ENCODE measurements around the gene MSRB1.
"Not testable (repeated sequence)": the region's sequence is repeated elsewhere in the genome, so short reads cannot be mapped to it uniquely, and the experiment has no call there.

The MSRB1 gene

DNA sequence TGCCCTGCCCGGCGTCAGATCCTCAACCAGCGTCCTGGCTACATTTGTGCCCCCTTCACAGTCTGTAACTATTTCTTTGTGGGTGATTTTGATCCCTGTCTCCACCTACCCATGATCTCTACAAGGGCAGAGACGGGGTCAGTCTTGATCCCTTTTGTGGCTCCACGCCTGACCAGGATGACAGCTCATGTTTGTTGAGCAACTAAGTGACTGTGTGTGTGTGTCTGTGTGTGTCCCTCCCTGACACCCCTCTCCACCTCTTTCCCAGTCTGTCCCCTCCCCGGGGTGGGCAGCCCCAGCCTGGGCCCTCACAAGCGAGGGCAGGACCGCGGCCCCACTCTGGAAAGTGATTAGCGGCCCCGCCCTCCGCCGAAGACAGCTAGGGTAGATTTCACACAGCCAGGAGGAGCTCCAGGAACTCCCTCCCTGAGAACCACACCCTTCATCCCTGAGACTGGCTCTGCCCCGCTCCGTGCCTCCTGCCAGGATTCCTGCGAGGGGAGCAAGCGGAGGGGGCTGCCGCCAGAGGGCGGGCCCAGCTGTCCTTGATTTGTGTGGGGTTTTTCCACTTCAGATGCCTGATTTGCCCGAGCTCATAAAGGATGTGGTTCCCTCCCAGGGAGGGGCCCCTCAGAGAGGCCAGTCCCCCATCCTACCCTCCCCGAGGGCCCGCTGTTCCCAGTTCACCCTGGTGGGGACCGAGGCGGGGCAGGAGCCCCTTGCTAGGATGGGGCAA lies 19.5 kb downstream of the MSRB1 start:
- no peak overlapping the region for H3K4me3 ChIP-seq (ENCODE audit: low read depth, low read length)
- DNase-seq (ENCODE audit: low read depth) = no peak
- TF ChIP-seq, protein P1, sequence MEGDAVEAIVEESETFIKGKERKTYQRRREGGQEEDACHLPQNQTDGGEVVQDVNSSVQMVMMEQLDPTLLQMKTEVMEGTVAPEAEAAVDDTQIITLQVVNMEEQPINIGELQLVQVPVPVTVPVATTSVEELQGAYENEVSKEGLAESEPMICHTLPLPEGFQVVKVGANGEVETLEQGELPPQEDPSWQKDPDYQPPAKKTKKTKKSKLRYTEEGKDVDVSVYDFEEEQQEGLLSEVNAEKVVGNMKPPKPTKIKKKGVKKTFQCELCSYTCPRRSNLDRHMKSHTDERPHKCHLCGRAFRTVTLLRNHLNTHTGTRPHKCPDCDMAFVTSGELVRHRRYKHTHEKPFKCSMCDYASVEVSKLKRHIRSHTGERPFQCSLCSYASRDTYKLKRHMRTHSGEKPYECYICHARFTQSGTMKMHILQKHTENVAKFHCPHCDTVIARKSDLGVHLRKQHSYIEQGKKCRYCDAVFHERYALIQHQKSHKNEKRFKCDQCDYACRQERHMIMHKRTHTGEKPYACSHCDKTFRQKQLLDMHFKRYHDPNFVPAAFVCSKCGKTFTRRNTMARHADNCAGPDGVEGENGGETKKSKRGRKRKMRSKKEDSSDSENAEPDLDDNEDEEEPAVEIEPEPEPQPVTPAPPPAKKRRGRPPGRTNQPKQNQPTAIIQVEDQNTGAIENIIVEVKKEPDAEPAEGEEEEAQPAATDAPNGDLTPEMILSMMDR (IDR thresholded peaks at IDR 0.05; ENCODE audit: low read depth, low read length, missing control alignments) = no peak

DNA sequence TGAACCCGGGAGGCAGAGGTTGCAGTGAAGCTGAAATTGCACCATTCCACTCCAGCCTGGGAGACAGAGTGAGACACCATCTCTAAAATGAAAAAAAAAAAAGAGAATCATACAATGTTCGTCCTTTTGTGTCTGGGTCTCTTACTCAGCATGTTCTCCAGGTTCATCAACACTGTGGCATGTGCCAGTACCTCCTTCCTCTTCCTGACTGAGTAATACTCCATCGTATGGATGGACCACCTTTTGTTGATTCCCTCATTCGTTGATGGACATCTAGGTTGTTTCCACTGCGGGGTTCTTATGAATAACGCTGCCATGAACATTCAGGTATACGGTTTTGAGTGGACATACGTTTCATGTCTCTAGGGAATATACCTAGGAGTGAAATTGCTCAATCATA lies 20.6 kb downstream of the MSRB1 start:
- TF ChIP-seq, protein P1 (IDR thresholded peaks at IDR 0.05; ENCODE audit: low read depth, low read length, missing control alignments) = no peak
- H3K4me3 ChIP-seq (ENCODE audit: low read depth, low read length) = no peak overlapping the region
- no peak for DNase-seq (ENCODE audit: low read depth)

DNA sequence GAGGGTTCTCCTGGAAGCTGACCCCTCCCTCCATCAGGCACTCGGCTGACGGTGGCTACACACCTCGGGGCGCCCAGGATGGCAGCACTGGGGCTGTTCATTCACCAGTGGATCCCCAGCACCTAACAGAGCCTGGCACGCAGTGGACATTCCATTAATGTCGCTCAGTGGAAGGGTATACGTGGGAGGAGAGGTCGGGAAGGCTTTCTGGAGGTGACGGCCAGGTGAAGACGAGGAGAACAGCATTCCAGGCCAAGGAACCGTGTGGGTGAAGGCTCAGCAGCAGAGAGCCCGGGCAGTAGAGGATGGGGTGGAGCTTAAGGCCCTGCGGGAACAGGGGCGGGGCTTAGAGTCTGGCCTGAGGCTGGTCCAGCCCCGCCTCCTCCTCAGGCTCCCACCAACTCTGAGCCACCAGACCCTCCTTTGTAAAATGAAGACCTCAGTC lies 22.2 kb downstream of the MSRB1 start:
- TF ChIP-seq, protein P1 (IDR thresholded peaks at IDR 0.05; ENCODE audit: low read depth, low read length, missing control alignments) = no peak
- no peak for DNase-seq (ENCODE audit: low read depth)
- no peak overlapping the region for H3K4me3 ChIP-seq (ENCODE audit: low read depth, low read length)

DNA sequence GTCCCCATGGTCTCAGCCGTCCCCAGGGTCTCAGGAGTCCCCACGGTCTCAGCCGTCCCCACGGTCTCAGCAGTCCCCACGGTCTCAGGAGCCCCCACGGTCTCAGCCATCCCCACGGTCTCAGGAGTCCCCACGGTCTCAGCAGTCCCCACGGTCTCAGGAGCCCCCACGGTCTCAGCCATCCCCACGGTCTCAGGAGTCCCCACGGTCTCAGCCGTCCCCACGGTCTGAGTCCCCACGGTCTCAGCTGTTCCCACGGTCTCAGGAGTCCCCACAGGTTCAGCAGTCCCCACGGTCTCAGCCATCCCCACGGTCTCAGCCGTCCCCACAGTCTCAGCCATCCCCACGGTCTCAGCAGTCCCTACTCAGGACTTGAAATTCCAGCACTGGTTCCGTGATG lies 22.9 kb downstream of the MSRB1 start:
- DNase-seq (ENCODE audit: low read depth); H3K4me3 ChIP-seq (ENCODE audit: low read depth, low read length): not testable (repeated sequence)

DNA sequence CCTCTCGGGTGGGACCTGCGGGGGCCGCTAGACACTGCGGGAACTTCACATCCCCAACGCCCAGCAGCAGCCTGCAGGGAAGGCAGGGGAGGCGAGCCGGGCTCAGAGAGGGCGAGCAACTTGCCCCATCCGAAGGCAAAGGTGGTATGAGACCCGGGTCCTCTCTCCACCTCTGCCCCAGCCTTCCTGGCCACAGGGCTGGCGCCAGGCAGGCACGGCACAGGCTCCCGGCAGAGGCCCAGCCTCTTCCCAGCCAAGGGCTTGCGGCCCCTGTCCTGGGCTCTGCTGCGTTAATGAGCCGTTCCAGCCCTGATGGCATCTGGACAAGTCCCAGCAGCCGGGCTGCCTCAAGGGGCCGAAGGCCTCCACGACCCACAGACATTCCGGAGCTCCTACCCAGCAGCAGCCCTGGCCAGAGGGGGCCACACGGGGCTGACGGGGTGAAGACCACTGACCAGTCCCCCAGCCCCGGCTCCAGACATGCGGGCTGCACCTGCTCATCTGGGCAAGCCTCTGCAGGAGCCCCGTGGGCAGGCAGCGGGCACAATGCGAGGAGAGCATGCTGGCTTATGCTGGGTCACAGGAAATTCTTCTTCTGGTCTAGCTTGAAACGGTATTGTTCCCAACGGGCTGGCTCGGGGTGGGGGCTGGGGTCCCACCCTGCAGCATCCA lies 23.5 kb downstream of the MSRB1 start:
- TF ChIP-seq, protein P1 (IDR thresholded peaks at IDR 0.05; ENCODE audit: low read depth, low read length, missing control alignments) = no peak
- no peak for DNase-seq (ENCODE audit: low read depth)
- H3K4me3 ChIP-seq (ENCODE audit: low read depth, low read length) = no peak overlapping the region

DNA sequence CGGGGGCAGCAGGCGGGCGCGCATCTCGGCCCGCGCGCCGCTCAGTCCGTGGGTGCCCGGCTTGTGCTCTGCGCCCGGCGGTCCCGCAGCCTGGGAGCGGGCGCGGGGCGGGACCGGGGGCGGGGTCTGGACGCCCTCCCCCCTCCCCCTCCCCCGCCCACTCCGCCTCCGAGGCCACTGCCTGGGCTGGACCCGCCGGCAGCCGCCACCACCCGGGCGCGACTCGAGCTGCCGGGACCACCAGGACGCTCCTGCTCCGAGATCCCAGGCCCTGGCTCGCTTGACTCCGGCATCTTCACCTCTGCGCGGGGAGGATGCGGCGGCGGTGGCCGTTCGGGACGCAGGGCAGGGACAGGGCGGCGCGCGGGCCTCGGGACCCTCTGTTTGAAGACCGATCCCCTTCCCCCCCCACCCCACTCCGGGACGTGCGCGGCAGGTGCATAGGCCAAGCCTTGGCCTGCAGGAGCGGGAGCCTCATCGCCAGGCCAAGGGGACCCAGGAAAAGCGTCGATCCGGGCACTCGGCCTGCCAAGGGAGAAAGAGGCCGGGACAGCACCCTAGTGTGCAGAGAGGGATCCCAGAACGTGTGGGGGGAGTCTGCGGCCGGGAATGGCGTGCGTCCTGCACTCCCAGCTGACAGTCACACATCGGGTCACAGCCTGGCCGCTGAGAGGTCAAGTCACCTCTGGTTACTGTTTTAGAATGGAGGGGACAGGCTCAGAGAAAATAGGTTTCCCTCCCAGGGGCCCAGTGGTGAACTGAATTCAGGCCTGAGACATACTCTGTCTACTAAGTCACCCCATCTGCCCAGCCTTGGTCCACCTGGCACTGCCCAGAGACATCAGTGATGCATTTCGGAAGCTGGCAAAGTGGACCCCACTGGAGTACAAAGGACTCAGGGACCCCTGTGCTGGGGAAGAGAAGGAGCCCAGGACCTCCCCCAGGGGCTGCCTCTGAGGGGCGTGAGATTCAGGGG lies 24.4 kb downstream of the MSRB1 start, which contains the start of gene HS3ST6:
Gene HS3ST6, minus strand, starts transcription at position 65 of the 976 bp plus-strand sequence. CDS start 92 bp downstream, outside the sequence.
- DNase-seq (ENCODE audit: low read depth) = no peak
- no peak within 1 kb of the TSS for H3K4me3 ChIP-seq (ENCODE audit: low read depth, low read length)
- TF ChIP-seq, protein P1 (IDR thresholded peaks at IDR 0.05; ENCODE audit: low read depth, low read length, missing control alignments) = no peak
